Mesenchymal stem cell (in vitro differentiated cells and primary cell): ENCODE results near the gene RPS25.
A peak's percentile ranks its signal among the peaks of the same experiment; 100 is the strongest.

Experiments used
- DNase-seq: peaks from one replicate; pipeline ENCODE4 v3.0.0-alpha.2; 2013
- H2AFZ ChIP-seq: one replicate; pipeline ENCODE4 v1.6.1; 2013; ENCODE audit warnings: low read depth, mild to moderate bottlenecking, control low read depth, inconsistent platforms, low read length, moderate library complexity
- H2AK5ac ChIP-seq: 2 replicates; pipeline ENCODE4 v1.6.1; 2013; ENCODE audit warnings: low read length, moderate library complexity, mild to moderate bottlenecking, inconsistent platforms; ENCODE audit not compliant: severe bottlenecking
- H2BK120ac ChIP-seq: one replicate; pipeline ENCODE4 v1.6.1; 2013; ENCODE audit warnings: low read depth, mild to moderate bottlenecking, inconsistent platforms, low read length, moderate library complexity
- H2BK12ac ChIP-seq, 2 experiments: one replicate each; pipeline ENCODE4 v1.6.1; 2013; ENCODE audit warnings: inconsistent platforms in 2 of 2, low read length in 2 of 2, mild to moderate bottlenecking in 2 of 2, moderate library complexity in 2 of 2, control low read depth in 1 of 2
- H2BK15ac ChIP-seq: one replicate; pipeline ENCODE4 v1.6.1; 2013; ENCODE audit warnings: mild to moderate bottlenecking, low read depth, inconsistent platforms; ENCODE audit not compliant: poor library complexity, severe bottlenecking
- H2BK5ac ChIP-seq: 2 replicates; pipeline ENCODE4 v1.6.1; 2013; ENCODE audit warnings: low read depth, mild to moderate bottlenecking, low read length, control low read depth, inconsistent platforms; ENCODE audit not compliant: poor library complexity, severe bottlenecking
- H3K14ac ChIP-seq, 2 experiments: one replicate each; pipeline ENCODE4 v1.6.1; 2013; ENCODE audit warnings: inconsistent platforms in 2 of 2, low read length in 2 of 2, control low read depth in 1 of 2, mild to moderate bottlenecking in 1 of 2, moderate library complexity in 1 of 2
- H3K18ac ChIP-seq, 2 experiments: one replicate each; pipeline ENCODE4 v1.6.1; 2013; ENCODE audit warnings: inconsistent platforms in 2 of 2, low read length in 2 of 2, control low read depth in 1 of 2, low read depth in 1 of 2, mild to moderate bottlenecking in 1 of 2
- H3K23ac ChIP-seq, 2 experiments: one replicate each; pipeline ENCODE4 v1.6.1; 2013; ENCODE audit warnings: inconsistent platforms in 2 of 2, low read length in 2 of 2, mild to moderate bottlenecking in 2 of 2, moderate library complexity in 2 of 2, control low read depth in 1 of 2
- H3K27ac ChIP-seq: 2 replicates; pipeline ENCODE4 v1.5.1; 2013; ENCODE audit warnings: mild to moderate bottlenecking, moderate library complexity, low read length, control low read depth, inconsistent platforms; ENCODE audit not compliant: poor library complexity, severe bottlenecking
- H3K27me3 ChIP-seq, 2 experiments: 2 replicates each; pipeline versions ENCODE4 v1.6.1 to v1.7.0; 2013; ENCODE audit warnings: low read length in 2 of 2, mild to moderate bottlenecking in 2 of 2, moderate library complexity in 2 of 2, control low read depth in 1 of 2, inconsistent platforms in 1 of 2; ENCODE audit not compliant: control insufficient read depth in 1 of 2, insufficient read depth in 1 of 2
- H3K36me3 ChIP-seq, 2 experiments: 2 replicates each; pipeline versions ENCODE4 v1.6.1 to v1.7.0; 2013; ENCODE audit warnings: low read length in 2 of 2, control low read depth in 1 of 2, inconsistent platforms in 1 of 2, low read depth in 1 of 2, mild to moderate bottlenecking in 1 of 2; ENCODE audit not compliant: insufficient read depth in 2 of 2, control insufficient read depth in 1 of 2
- H3K4ac ChIP-seq, 2 experiments: one replicate each; pipeline ENCODE4 v1.6.1; 2013; ENCODE audit warnings: inconsistent platforms in 2 of 2, low read length in 2 of 2, mild to moderate bottlenecking in 2 of 2, moderate library complexity in 2 of 2, control low read depth in 1 of 2, low read depth in 1 of 2
- H3K4me1 ChIP-seq: 2 replicates; pipeline ENCODE4 v1.6.1; 2013; ENCODE audit warnings: low read depth, low read length, control low read depth; ENCODE audit not compliant: control insufficient read depth, insufficient read depth
- H3K4me2 ChIP-seq: 2 replicates; pipeline ENCODE4 v1.6.1; 2013; ENCODE audit warnings: low read length, mild to moderate bottlenecking, inconsistent platforms; ENCODE audit not compliant: poor library complexity, severe bottlenecking
- H3K4me3 ChIP-seq, 2 experiments: 2 replicates each; pipeline versions ENCODE4 v1.5.1 to v1.7.0; 2013; ENCODE audit warnings: low read length in 2 of 2, mild to moderate bottlenecking in 2 of 2, control low read depth in 1 of 2, low read depth in 1 of 2; ENCODE audit not compliant: insufficient read depth in 1 of 2
- H3K79me1 ChIP-seq: replicated peaks from 2 replicates; pipeline ENCODE4 v1.6.1; 2013; ENCODE audit warnings: mild to moderate bottlenecking, control low read depth, low read length, inconsistent platforms; ENCODE audit not compliant: poor library complexity, severe bottlenecking
- H3K9ac ChIP-seq: 2 replicates; pipeline ENCODE4 v1.7.0; 2013; ENCODE audit warnings: mild to moderate bottlenecking, low read length, moderate library complexity
- H3K9me3 ChIP-seq: 2 replicates; pipeline ENCODE4 v1.7.0; 2013; ENCODE audit warnings: mild to moderate bottlenecking, low read length; ENCODE audit not compliant: control insufficient read depth
- H4K8ac ChIP-seq: one replicate; pipeline ENCODE4 v1.6.1; 2013; ENCODE audit warnings: inconsistent platforms, mild to moderate bottlenecking, low read length, moderate library complexity
- H4K91ac ChIP-seq: one replicate; pipeline ENCODE4 v1.6.1; 2013; ENCODE audit warnings: mild to moderate bottlenecking, low read length, inconsistent platforms
- WGBS: methylation state at CpG from one replicate; pipeline ENCODE4 v1.1.7; 2013; ENCODE audit warnings: mixed read lengths; 5-methylcytosine and 5-hydroxymethylcytosine counted together

RPS25 gene

GRCh38 chr11:119016216-119017009 is 1.7 kb downstream of the RPS25 start:
- peaks cover 12% of the 10 kb centered on the region for H3K4me1 ChIP-seq
- H3K9me3 ChIP-seq, result no peaks in the 10 kb centered on the region
- H3K18ac ChIP-seq, result no peak overlapping the region
- H3K79me1 ChIP-seq, result no peaks in the 10 kb centered on the region
- H3K27me3 ChIP-seq, result no peaks in the 10 kb centered on the region
- H3K9ac ChIP-seq, result peak overlapping the region; percentile 98
- H3K27ac ChIP-seq, result no peak overlapping the region
- peak overlapping the region; percentile 35 for H3K4me2 ChIP-seq
- no peak overlapping the region for H2BK5ac ChIP-seq
- H3K23ac ChIP-seq, result no peak overlapping the region
- no peak overlapping the region for H2BK120ac ChIP-seq
- H4K8ac ChIP-seq, result peak overlapping the region; percentile 2
- H3K36me3 ChIP-seq, result peaks cover 28 to 63% of the 10 kb centered on the region in 2 experiments
- H2AK5ac ChIP-seq, result no peak overlapping the region
- H3K4ac ChIP-seq, result no peak overlapping the region
- H2BK15ac ChIP-seq, result no peak overlapping the region
- DNase-seq, result no peak
- no peak overlapping the region for H3K14ac ChIP-seq
- H2BK12ac ChIP-seq, result no peak overlapping the region
- no peak overlapping the region for H2AFZ ChIP-seq
- WGBS, result 94% methylated on average over 11 of the region's 14 CpGs
- peak overlapping the region in 1 of 2 experiments; percentile 99 for H3K4me3 ChIP-seq
- H4K91ac ChIP-seq, result no peak overlapping the region

- H3K36me3 ChIP-seq, result peaks cover 35 to 70% of the 10 kb centered on the region in 2 experiments
- no peak overlapping the region for H2BK120ac ChIP-seq
- H2AK5ac ChIP-seq, result no peak overlapping the region
- no peak overlapping the region for H4K8ac ChIP-seq
- DNase-seq, result no peak
- no peak overlapping the region for H3K27ac ChIP-seq
- no peak overlapping the region for H2BK15ac ChIP-seq
- peaks cover 4% of the 10 kb centered on the region for H3K79me1 ChIP-seq
- H3K9ac ChIP-seq, result peak overlapping the region; percentile 98
- H3K14ac ChIP-seq, result no peak overlapping the region
- H3K4me2 ChIP-seq, result no peak overlapping the region
- H3K27me3 ChIP-seq, result no peaks in the 10 kb centered on the region
- H3K4me3 ChIP-seq, result no peak overlapping the region
- H2AFZ ChIP-seq, result no peak overlapping the region
- H3K4me1 ChIP-seq, result peaks cover 9% of the 10 kb centered on the region
- no peak overlapping the region for H3K18ac ChIP-seq
- no peak overlapping the region for H2BK12ac ChIP-seq
- no peak overlapping the region for H4K91ac ChIP-seq
- WGBS, result 79% methylated on average over 7 of the region's 8 CpGs
- no peak overlapping the region for H2BK5ac ChIP-seq
- no peak overlapping the region for H3K23ac ChIP-seq
- H3K9me3 ChIP-seq, result no peaks in the 10 kb centered on the region
- no peak overlapping the region for H3K4ac ChIP-seq
Observed at GRCh38 chr11:119015054-119015611, 3.0 kb downstream of the RPS25 start.

- Histone ChIP-seq H2BK12ac (no peak overlapping the region), H3K4ac (no peak overlapping the region), H3K36me3 (peaks cover 33 to 73% of the 10 kb centered on the region in 2 experiments), H3K4me2 (no peak overlapping the region), H3K23ac (no peak overlapping the region), H3K9me3 (no peaks in the 10 kb centered on the region), H3K27me3 (no peaks in the 10 kb centered on the region), H3K79me1 (peaks cover 4% of the 10 kb centered on the region), H3K27ac (no peak overlapping the region), H3K14ac (no peak overlapping the region), H4K91ac (no peak overlapping the region), H4K8ac (no peak overlapping the region), H2AFZ (no peak overlapping the region), H3K4me3 (no peak overlapping the region), H3K9ac (no peak overlapping the region), H2BK120ac (no peak overlapping the region), H3K18ac (no peak overlapping the region), H2AK5ac (no peak overlapping the region), H3K4me1 (peaks cover 6% of the 10 kb centered on the region), H2BK5ac (no peak overlapping the region), H2BK15ac (no peak overlapping the region)
- WGBS, result 94% methylated on average over 16 of the region's 17 CpGs
- no peak for DNase-seq
Observed at GRCh38 chr11:119014209-119014924, 3.8 kb downstream of the RPS25 start.

GRCh38 chr11:119012629-119013170 is 5.4 kb downstream of the RPS25 start:
- H2BK5ac ChIP-seq, result no peak overlapping the region
- peaks cover 6% of the 10 kb centered on the region for H3K79me1 ChIP-seq
- H2BK15ac ChIP-seq, result no peak overlapping the region
- H4K8ac ChIP-seq, result no peak overlapping the region
- H3K4me2 ChIP-seq, result no peak overlapping the region
- no peak overlapping the region for H2AFZ ChIP-seq
- no peak overlapping the region for H2BK12ac ChIP-seq
- no peak overlapping the region for H3K9ac ChIP-seq
- no peak overlapping the region for H3K14ac ChIP-seq
- WGBS, result 100% methylated on average over 2 of the region's 3 CpGs
- H3K4ac ChIP-seq, result no peak overlapping the region
- H2AK5ac ChIP-seq, result no peak overlapping the region
- H3K18ac ChIP-seq, result no peak overlapping the region
- no peak overlapping the region for H2BK120ac ChIP-seq
- peaks cover 38 to 81% of the 10 kb centered on the region in 2 experiments for H3K36me3 ChIP-seq
- no peak for DNase-seq
- no peaks in the 10 kb centered on the region for H3K9me3 ChIP-seq
- no peak overlapping the region for H4K91ac ChIP-seq
- no peak overlapping the region for H3K23ac ChIP-seq
- no peak overlapping the region for H3K4me3 ChIP-seq
- peaks cover 6% of the 10 kb centered on the region for H3K4me1 ChIP-seq
- H3K27me3 ChIP-seq, result no peaks in the 10 kb centered on the region
- no peak overlapping the region for H3K27ac ChIP-seq
